RWPE2 (cell line): ENCODE measurements around the gene TMEM258.

Experiments
- ATAC-seq: fragments of 200-7000 bp; cut with Tn5 transposase; 3 replicates; pipeline ENCODE4 v1.9.1; 2021; ENCODE audit warnings: low read depth
- DNase-seq: peaks from one replicate; pipeline ENCODE4 v3.0.0-alpha.2; 2020; ENCODE audit warnings: low spot score
- H3K27ac ChIP-seq: fragments of 450-650 bp; 2 replicates; pipeline ENCODE4 v1.5.1; 2017; ENCODE audit warnings: mild to moderate bottlenecking; ENCODE audit not compliant: poor library complexity, severe bottlenecking
- H3K27me3 ChIP-seq: fragments of 250-450 bp; sonication (Bioruptor Pico); 2 replicates; pipeline ENCODE4 v1.5.1; 2021; ENCODE audit warnings: mild to moderate bottlenecking, moderate library complexity; ENCODE audit not compliant: insufficient read depth, poor library complexity, severe bottlenecking
- H3K36me3 ChIP-seq: fragments of 250-450 bp; sonication (Bioruptor Pico); 2 replicates; pipeline ENCODE4 v1.5.1; 2020; ENCODE audit warnings: low read depth, mild to moderate bottlenecking, moderate library complexity
- H3K4me1 ChIP-seq: fragments of 250-450 bp; sonication (Bioruptor Pico); 2 replicates; pipeline ENCODE4 v1.5.1; 2021; ENCODE audit warnings: mild to moderate bottlenecking, moderate library complexity; ENCODE audit not compliant: insufficient read depth, poor library complexity, severe bottlenecking
- H3K4me3 ChIP-seq: fragments of 250-450 bp; sonication (Bioruptor Pico); 2 replicates; pipeline ENCODE4 v1.5.1; 2021; ENCODE audit warnings: mild to moderate bottlenecking, moderate library complexity; ENCODE audit not compliant: severe bottlenecking
- H3K9me3 ChIP-seq: fragments of 250-450 bp; sonication (Bioruptor Pico); 2 replicates; pipeline ENCODE4 v1.5.1; 2021; ENCODE audit warnings: mild to moderate bottlenecking, moderate library complexity; ENCODE audit not compliant: severe bottlenecking
- CTCF ChIP-seq: fragments of 450-650 bp; IDR thresholded peaks from one replicate; pipeline ENCODE4 v1.5.1; 2017; ENCODE audit warnings: mild to moderate bottlenecking, moderate library complexity; ENCODE audit not compliant: poor library complexity, severe bottlenecking

Gene TMEM258

DNA sequence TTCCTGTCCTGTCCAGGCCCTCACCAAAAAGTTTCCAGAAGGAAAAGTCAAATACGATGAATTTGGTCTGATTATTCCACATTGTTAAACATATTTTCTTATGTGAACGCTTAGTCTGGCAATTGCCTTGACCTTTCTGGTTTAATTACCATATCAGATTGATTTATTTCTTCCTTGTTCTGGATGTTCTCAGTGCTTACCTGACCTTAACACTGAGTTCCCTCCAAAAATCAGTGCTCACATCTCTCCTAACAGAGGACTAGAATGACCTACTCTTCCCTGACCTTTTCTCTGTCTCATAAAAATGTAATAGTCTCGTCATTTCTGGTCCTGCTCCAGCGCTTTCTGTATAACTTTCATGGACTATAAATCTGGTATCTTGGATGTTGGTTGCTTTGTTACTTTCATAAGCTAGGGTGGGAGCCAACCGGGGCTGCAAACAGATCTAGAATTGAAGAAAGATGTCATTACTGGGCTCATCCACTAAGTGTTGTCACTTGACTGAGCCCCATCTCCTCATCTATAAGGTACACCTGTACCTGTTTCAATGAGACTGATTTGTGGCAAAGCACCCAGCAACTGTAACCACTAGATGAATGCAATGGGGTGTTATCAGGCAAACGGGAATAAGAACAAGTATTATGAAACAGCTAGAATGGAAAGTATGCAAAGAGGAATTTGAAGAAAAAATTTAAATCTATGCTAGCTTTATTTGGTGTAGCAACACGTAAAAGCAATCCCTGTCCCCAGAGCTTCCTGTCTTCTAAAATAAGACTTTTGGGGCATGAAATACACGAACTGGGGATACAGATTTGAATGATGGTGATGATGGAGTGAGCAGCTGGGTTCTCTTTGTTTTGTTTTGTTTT lies 38.1 kb upstream of the TMEM258 start:
- ATAC-seq = no peak
- H3K4me3 ChIP-seq = peak overlapping the region; percentile 54
- no peak for TF ChIP-seq CTCF
- H3K27ac ChIP-seq = peak overlapping the region; percentile 76
- no peaks in the 10 kb centered on the region for H3K27me3 ChIP-seq
- H3K9me3 ChIP-seq = no peaks in the 10 kb centered on the region
- H3K4me1 ChIP-seq = peaks cover 22% of the 10 kb centered on the region
- peaks cover 55% of the 10 kb centered on the region for H3K36me3 ChIP-seq
- DNase-seq = no peak

DNA sequence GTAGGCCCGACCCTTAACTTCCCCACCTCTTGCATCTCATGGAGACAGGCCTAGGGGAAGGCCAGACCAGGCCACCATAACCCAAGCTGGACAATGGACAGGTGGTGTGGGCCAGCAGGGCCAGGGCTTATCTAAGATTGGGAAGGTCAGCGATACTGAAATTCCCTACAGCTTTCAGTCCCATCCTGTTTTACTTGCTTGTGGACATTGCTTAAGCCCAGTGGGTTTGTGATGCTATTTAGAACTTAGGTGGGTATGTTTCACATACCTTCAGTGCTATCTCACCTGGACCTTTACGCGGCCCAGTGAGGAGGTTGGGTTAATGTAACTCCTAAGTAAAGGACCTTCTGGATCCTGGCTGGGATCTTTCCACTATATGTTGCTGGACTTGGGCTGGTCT lies 37.4 kb upstream of the TMEM258 start:
- no peaks in the 10 kb centered on the region for H3K27me3 ChIP-seq
- no peak for DNase-seq
- no peaks in the 10 kb centered on the region for H3K9me3 ChIP-seq
- TF ChIP-seq CTCF = no peak
- H3K4me3 ChIP-seq = peak overlapping the region; percentile 54
- peaks cover 22% of the 10 kb centered on the region for H3K4me1 ChIP-seq
- H3K36me3 ChIP-seq = peaks cover 54% of the 10 kb centered on the region
- ATAC-seq = no peak
- peak overlapping the region; percentile 76 for H3K27ac ChIP-seq

DNA sequence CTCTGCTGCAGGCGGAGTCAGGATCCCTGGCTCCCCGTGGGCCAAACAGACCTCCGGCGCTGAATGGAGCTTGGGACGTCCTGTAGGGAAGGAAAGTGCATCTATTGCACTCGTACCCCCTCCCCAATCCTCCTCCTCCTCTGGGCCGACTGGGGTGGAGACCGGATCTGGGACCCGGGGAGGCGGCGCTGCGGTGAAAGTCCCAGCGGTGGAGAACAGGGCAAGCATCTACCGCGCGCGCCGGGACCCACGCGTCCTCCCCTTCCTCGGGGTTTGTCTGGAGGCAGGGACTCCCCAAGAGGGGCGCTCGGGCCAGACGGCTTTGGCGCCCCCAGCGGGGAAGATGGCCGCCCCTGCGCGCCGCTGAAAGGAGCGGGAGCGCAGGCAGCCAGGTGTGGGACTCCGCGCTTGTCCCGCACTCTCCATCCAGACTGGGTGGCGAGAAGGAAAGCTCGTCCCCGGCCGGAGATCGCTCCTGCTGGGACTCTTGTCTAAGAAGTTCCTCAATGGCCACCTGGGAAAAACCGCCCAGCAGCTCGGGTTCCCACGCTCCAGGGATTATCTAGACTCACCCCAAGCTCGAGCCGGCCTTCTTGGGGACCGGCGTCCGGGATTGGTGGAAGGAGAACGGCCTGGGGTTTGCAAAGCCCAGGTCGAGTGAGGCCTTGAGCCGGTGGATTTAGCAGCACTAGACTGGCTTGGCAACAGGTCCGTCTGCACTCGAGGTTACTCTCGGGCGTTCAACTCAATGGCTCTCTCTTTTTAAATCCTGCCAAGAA lies 36.4 kb upstream of the TMEM258 start:
- peak overlapping the region; percentile 76 for H3K27ac ChIP-seq
- H3K9me3 ChIP-seq = no peaks in the 10 kb centered on the region
- H3K4me3 ChIP-seq = peak overlapping the region; percentile 54
- H3K36me3 ChIP-seq = peaks cover 48% of the 10 kb centered on the region
- ATAC-seq = peak; percentile 40; the same call in 2 of the 3 replicates
- peak; percentile 57 for TF ChIP-seq CTCF
- DNase-seq = no peak
- H3K4me1 ChIP-seq = peaks cover 15% of the 10 kb centered on the region
- no peaks in the 10 kb centered on the region for H3K27me3 ChIP-seq

- Histone ChIP-seq H3K4me3 (peak overlapping the region; percentile 54), H3K27me3 (no peaks in the 10 kb centered on the region), H3K36me3 (peaks cover 42% of the 10 kb centered on the region), H3K9me3 (no peaks in the 10 kb centered on the region), H3K27ac (peak overlapping the region; percentile 76), H3K4me1 (peaks cover 11% of the 10 kb centered on the region)
- no peak for ATAC-seq
- no peak for DNase-seq
- no peak for TF ChIP-seq CTCF
Observed at GRCh38 chr11:61828379-61828628, 35.9 kb upstream of the TMEM258 start.
